Uterus (tissue), 2 donors: ENCODE results near the gene ZIM2.

Source experiments
- CTCF ChIP-seq, 4 experiments: fragments of 200-600 bp in 2 of 4; fragments of 450-650 bp in 2 of 4; sonication (generic) in 2 of 4; IDR thresholded peaks; one replicate each; pipeline ENCODE4 v1.5.1; 2016 to 2019; ENCODE audit warnings: antibody characterized with exemption in 4 of 4, mild to moderate bottlenecking in 2 of 4, moderate library complexity in 1 of 4
- POLR2A ChIP-seq, 2 donors: fragments of 450-650 bp; IDR thresholded peaks; one replicate each; pipeline ENCODE4 v1.6.1; 2016; ENCODE audit warnings: antibody characterized with exemption in 2 of 2, mild to moderate bottlenecking in 1 of 2, moderate library complexity in 1 of 2

- TF ChIP-seq CTCF (IDR thresholded peaks at IDR 0.05) (peak; percentile 12 to 47 (median 34)), POLR2A (IDR thresholded peaks at IDR 0.05) (no peak)
These were observed 2.3 kb downstream of the ZIM2 start for GRCh38 chr19:56838024-56838908.
